Astrocyte of the hippocampus (primary cell): Measurements from ENCODE around the gene C1S.
A peak's percentile ranks its signal among the peaks of the same experiment; 100 is the strongest.

ENCODE experiments used
- DNase-seq: peaks from one replicate; pipeline ENCODE4 v3.0.0; 2011; ENCODE audit warnings: low read depth, low spot score

The C1S gene

DNA sequence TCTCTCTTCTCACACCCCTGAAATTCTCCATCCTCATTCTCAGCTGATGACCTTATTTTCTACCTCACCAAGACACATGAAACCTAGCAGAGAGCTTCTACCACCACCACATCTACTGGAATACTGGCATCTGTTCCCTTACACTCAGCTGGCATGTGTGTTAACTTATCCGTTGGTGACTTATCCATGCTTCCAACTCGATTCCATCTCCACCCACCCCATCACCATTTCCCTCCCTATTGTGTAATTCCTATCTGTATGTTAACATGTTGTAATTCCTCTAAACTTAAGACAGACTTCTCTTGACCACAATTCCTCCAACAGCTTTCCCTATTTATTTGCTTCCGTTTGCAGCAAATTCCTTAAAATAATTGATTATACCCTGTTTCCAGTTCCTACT, 15.4 kb downstream of the C1S start:
- no peak for DNase-seq

DNA sequence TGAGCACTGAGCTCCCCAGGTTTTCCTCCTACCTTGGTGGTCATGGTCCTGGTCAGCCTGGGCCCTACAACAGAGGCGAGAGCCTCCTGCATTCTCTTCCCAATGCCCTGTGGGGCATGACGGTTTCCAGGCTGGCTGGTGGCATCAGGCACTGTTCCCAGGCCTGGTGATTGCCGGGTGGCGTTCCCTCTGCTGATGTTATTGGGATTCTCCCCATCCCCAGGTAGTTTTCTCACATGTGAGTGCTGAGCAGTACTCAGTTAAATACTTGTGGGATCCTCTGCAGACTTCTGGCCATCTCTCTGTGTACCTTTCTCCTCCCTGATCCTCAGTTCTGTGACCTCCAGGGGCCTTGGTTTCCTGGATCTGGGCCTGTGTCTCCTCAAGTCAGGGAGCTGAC, 16.0 kb downstream of the C1S start:
- DNase-seq: no peak

DNA sequence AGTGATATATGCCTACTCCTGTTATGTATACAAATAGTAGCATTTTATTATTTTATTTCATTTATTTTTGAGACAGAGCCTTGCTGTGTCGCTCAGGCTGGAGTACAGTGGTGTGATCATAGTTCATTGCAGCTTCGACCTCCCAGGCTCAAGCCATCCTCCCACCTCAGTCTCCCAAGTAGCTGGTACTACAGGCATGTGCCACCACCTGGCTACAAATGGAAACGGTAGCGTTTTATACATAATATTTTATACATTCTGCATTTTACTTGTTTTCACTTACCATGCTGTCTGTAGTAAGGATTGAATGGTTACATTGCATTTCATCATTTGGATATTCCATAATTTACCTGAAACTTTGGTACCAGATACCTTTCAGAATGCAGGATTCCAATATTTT, 17.6 kb downstream of the C1S start:
- DNase-seq: no peak

DNA sequence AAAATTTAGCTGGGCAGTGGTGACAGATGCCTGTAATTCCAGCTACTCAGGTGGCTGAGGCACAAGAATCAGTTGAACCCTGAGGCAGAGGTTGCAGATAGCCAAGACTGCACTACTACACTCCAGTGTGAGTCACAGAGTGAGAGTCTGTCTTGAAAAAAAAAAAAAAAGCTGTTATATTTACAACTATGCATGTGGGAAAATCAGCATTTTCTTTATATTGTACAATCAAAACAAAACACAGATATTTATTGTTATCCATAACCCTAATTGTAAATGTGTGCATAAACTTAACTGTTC, 19.3 kb downstream of the C1S start:
- peak; percentile 41 for DNase-seq

DNA sequence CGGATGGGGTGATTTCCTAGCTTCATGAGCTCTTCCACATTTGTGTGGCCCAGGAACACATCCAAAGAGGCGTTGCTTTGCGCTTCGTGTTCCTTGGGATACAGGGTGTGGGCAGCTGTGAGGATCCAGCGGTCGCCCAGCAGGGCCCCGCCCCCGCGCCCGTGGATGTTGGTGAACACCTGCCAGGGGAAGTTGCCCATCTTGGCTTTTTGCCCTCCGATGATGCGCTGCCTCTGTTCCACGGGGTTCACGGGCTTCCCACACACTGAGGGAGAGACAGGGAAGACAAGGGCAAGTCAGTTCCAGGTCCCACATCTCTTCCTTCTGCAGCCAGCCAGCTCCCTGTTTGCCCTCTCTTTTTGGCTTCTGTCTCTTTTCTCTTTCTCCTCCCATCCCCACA, 20.5 kb downstream of the C1S start:
- DNase-seq: no peak

DNA sequence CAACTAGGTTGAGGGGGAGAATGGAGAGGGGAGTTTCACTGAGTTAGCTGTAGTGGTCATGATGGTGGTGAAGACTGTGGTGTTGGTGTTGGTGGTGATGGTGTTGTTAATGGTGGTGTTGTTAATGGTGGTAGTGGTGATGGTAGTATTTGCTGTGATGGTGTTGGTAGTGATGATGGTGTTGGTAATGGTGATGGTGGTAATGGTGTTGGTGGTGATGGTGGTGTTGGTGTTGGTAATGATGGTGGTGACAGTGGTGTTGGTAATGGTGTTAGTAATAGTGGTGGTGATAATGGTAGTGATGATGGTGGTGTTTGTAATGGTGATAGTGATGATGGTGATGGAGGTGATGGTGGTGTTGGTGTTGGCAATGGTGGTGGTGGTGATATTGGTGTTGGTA, 22.6 kb downstream of the C1S start:
- DNase-seq: no peak

DNA sequence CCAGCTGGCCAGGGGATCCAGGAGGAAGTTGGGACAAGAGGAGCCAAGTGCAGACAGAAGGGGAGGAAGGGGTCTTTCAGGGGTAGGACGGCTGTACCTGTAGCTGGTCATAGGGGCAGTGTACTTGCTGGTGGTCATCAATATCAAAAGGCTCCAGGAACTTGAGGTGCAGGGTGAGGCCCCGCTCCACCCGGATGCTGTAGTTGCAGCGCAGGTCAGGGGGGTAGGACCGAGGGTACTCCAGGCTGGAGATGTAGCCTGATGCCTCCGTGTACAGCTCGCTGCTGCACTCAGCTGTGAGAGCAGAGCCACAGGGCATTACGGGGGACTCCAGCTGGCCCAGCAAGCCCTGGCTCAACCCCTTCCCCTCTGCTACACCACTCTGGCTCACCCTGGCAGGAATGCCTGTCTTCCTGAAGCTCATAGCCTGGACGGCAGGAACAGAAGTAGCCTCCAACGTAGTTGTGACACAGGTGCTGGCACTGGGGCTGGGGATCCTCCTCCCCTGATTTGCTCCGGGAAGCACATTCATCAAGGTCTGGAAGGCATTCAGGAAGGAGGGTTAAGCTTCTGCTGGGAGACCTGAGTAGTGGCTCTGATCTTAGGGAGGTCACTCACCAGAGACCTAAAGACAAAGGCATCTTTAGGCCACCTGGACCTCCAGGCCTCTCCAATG, 28.8 kb downstream of the C1S start:
- no peak for DNase-seq

DNA sequence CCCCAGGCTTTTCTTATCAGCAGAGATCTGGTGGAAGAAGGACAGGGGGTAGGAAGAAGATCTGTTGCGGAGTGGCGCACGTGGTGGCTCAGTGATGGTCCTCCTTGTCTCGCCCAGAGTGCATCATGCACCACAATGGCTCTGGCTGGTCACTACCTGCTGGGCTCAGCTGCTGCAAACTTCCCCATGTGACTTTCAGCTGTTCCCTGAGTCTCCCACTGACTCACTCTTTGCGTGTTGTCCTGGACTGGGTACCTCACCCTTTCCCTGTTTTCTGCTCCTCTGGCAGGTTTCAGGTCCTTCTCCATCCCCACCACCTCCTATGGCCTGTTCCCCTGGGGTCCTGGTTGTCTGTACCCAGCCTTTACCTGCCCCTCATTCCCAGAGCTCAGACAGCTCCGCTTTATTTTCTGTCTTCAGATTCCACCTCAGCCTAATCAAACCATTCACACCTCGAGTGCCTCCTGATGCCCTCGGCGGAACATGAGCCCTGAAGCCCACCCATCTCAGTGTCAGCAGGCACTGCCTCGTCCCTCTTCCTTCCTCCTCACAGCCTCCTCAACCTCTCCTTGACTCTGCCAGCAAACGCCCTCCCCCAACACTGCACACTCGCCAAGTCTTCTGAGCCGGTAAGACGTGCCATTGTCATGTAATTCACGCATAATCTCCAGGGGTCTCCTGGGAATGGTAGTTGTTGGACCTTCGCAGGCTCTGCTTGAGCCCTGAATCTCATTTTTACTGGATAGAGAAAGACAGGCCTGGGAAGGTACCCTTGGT, 29.9 kb downstream of the C1S start:
- no peak for DNase-seq

DNA sequence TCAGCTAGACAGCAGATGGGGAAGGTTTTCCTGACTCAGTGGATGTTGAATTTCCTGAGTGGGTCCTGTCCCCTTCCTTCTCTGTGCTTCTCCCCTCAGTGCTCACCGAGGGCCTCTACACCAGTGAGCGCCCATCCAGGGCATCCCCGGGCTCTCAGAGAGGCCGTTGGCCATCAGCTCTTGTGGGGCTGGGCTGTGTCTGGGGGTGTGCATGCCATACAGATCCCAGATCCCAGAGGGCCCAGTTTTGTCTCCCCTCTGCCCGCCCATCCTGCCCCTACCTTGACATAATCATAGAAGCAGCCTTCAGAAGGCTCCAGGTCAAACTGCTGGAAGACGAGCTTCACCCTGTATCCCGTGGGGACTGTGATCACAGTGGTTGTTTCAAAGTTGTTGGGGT, 30.7 kb downstream of the C1S start:
- no peak for DNase-seq

DNA sequence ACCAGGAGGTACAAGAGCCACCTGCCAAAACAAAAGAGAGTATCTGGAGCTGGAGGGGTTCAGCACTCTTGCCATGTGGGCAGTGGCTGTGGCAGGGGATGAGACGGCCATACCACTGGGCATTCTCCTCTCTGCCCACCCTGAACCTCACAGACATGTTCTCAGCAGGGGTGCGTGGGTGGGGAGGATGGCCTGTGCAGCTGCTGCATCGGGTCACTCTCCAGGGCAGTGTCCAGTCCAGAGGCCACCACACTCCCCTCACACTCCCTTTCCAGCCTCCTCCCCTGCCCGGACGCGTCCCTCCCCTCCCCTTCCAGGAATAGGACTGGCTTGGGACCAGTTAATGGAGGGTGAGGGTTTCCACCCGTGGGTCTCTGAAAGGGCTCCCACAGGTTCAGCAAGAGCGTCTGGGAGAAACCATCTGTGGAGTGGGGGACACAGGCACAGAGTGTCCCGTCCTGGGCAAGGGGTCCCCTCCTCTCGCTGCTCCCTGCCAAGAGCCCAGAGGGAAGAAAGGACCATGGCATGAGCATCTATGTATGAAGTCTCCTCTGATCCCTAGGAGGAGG, 31.2 kb downstream of the C1S start:
- DNase-seq: no peak

DNA sequence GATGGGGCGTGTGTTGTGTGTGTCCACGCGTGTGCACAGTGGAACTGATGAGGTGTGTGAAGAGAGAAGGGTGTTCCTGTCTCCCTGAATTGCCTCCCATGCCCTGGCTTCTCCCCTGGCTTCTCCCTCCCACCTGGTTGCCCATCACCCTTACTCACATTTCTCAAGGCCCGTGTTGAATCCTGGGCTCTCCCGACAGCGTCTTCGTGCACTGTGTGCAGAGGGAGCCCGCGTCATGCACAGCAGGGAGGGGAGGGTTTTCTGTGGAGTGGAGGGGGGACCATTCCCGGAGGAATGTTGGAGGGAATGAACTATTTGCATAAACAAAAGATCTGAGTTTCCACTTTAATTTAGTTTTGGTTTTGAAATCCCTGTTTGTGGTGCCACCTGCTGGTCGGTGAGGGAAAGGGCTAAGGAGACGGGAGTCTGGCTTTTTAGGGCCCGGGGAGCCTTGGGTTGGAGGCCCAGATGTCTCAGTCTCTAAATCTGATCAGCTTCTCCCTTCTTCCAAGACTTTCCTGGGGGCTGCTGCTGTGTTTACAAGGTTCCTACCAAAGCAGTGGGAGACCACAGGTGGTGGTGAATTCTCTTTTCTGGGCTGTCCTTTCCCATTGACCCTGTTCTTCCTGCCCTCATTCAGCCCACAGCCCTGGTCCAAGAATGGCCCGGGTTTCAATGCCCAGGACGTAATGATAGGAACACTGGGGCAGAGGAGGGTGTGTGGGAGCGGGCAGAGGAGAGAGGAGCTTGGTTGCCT, 31.9 kb downstream of the C1S start, which contains the start of gene C1R:
Gene C1R (minus strand): TSS at position 217 of the 757 bp plus-strand sequence. CDS start 57 bp downstream, at position 160.
- DNase-seq: peak; percentile 88

DNA sequence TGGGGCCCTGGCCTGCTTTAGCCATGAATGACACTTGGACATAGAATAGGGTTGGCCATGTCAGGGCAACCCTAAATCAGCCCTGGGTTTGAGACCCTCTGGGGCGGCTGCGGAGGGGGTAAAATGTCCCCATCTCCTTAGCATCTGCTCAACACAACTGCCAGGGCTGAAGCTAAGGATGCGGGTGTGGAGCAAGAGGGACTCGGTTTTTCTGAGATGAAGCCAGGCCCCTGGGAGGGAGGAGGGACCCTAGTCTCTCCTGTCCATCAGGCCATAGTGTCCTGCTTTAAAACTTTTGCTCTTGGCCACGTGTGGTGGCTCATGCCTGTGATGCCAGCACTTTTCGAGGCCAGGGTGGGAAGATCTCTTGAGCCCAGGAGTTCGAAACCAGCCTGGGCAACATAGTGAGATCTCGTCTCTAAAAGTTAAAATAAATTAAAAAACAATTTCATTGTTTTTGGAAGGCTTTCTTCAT, 32.5 kb downstream of the C1S start:
- DNase-seq: no peak

DNA sequence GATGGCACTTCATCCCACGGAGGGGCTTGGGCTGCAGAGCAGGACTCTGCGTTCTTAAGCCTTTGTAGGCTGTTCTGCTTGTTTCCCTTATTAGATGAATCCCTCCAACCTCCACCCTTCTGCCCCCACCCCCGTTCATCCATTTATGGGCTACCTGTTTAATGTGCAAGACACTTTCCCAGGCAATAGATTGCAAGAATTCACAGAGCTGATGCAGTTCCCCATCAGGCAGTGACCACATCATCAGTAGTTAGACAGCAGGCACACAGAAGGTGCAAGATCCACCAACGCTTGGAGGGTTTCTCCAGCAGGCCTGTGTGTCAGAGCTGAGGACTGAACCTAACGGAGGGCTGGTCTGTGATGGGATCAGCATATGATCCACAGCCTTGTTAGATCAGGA, 33.0 kb downstream of the C1S start:
- no peak for DNase-seq

DNA sequence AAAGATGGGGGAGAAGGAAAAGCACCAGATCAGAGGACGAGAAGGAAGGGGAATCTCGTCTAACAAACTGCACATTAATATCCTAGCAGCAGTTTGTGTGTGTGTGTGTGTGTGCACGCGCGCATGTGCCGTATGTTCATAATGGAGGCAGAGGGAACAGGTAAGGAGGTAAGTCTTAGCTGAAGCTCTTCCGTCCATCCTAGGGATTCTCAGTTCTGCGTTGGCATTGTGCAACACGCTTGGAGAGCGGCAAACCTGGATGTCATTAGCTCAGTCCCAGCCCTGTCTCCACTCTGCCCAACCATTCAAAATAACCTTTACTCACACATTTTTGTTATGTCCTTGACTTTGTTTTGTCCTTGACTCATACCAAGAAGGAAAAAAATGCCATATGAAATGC, 33.4 kb downstream of the C1S start:
- no peak for DNase-seq

DNA sequence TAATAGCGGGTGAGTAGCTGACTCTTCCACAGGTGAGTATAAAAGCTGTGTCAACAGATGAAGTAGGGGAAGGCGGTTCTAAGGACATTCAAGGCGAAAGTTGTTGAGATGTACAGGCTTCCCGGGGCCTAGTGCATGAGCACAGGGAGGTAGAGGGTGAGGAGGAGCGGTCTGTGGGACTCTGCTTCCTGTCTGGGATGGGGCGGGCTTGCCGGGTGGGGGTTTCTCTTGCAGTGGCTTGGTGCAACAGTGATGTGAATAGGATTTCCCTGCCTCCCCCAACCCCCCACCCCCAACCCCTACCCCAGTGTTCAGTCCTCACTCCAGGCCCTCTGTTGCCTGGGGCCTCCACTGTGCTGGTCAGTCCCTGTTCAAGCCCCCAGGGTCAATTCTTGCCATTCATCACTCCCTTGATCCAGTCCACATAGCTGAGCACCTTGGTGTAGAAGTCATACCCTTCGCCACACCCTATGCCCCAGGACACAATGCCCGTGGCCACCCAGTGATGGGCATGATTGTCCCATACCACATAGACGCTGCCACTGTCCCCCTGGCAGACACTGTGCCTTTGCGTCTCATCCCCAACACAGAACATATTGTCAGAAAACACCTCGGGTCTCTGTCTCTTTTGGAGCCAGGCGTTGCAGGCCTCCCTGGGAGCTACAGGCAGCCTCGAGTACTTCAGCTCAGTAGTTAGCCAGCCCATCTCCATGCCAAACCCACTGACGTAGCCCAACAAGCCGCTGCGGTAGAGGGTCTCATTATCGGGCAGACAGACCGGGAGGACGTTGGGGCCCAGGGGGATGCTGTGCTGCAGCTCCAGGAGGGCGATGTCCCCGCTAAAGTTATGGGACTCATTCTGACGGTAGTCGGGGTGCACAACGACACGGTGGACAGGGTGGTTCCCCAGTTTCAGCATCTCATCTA, 35.8 kb downstream of the C1S start:
- DNase-seq: no peak

DNA sequence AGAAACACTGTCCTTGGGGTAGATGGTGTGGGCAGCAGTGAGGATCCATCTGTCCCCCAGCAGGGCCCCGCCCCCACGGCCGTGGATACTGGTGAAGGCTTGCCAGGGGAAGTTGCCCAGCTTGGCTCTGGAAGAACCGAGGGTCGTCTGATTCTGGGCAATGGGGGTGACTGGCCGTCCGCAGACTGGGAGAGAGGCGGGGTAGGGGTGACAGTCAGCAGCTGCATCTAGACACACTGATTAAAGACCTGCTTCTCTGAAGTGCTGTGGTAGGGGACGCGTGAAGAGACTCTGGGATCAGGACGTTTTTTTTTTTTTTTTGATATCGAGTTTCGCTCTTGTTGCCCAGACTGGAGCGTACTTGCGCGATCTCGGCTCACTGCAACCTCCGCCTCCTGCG, 36.5 kb downstream of the C1S start:
- DNase-seq: no peak

DNA sequence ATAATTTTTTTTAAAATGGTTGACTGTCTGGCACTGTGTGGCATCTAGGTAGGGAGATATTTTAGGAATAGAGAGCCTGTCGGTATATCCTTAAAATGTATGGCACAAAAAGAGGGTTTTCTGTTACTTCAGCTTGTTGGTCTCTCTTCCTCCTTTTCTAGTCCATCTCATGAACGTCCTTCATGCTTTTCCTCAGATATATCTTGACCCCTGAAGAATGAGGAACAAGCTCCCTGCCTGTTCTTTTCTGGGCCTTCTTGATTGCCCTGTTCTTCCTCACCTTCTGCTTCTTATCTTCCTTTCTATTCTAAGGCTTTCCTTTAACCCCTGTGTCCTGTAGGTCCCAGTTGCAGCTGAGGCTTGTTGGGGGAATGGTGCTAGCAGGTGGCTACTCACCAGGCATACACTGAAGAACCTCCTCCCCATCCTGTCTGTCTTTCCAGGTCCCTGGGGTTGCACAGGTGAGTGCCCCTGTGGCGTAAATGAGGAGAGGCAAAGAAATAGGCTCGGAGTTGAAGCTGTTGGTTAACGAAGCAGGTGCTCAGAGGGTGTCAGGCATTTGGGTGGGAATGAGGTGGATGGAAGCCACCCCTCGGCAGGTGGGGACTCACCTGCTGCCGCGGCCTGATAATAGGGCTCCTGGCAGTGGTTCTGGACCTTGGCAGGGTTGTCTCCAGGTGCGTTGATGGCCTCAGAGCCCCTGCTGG, 38.9 kb downstream of the C1S start:
- no peak for DNase-seq

DNA sequence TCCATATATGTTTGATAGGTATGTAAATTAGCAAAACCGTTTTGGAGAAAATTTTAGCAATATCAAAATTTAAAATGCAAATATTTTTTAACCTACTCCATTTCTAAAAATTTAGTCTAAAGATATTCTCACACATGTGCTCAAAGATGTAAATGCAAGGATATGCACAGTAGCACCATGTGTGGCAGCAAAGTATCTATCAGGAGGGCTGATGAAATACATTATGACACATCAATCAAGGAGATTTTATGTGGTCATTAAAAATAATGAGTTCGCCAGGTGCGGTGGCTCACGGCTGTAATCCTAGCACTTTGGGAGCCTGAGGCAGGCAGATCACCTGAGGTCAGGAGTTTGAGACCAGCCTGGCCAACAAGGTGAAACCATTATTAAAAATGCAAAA, 39.7 kb downstream of the C1S start:
- DNase-seq: no peak

DNA sequence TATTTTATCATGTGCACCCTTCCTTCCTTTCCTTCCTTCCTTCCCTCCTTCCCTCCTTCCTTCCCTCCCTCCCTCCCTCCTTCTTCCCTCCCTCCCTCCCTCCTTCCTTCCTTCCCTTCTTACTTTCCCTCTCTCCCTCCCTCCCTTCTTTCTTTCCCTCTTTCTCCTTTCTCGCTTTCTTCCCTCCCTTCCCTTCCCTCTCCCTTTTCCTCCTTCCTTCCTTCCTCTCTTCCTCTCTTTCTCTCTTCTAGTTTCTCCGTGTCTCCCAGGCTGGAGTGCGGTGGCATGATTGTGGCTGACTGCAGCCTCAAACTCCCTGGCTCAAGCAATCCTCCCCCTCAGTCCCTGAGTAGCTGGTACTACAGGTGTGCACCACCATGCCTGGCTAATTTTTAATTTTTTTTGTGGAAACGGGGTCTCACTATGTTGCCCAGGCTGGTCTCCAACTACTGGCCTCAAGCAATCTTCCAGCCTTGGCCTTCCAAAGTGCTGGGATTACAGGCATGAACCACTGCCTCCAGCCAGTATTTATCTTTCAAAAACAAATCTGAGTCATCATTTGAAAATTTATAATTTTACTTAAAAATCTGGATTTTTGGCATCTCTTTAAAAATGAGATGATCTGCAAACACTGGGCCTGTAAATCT, 40.7 kb downstream of the C1S start:
- no peak for DNase-seq

DNA sequence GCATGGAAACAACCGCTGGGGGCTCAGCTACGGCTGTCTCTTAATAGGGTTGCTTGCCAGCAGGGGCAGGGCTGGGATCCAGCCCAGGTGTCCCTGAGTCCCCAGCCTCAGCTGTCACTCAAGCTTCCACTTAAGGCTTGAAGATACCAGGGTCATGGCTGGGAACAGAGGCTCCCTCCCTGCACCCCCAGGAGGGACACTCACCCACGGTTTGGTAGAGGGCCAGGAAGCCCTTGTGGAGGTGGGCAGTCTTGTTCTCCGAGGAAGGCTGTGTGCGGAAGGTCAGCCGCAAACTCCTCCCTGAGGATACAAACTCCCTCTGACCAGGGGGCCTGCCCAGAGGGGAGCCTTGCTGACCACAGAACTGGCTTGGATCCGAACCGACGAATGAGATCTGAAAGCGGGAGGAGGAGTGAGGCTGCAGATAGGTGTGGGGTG, 41.2 kb downstream of the C1S start:
- no peak for DNase-seq
